ENCODE data around the gene DLG5.

- TF ChIP-seq EP300 (IDR thresholded peaks at IDR 0.05; ENCODE audit: borderline replicate concordance), result no peak
- TF ChIP-seq CREB1 (IDR thresholded peaks at IDR 0.05; ENCODE audit: low read depth), result no peak
- no peak for TF ChIP-seq TAF1 (IDR thresholded peaks at IDR 0.05; ENCODE audit: low read depth)
- TF ChIP-seq, protein P1, sequence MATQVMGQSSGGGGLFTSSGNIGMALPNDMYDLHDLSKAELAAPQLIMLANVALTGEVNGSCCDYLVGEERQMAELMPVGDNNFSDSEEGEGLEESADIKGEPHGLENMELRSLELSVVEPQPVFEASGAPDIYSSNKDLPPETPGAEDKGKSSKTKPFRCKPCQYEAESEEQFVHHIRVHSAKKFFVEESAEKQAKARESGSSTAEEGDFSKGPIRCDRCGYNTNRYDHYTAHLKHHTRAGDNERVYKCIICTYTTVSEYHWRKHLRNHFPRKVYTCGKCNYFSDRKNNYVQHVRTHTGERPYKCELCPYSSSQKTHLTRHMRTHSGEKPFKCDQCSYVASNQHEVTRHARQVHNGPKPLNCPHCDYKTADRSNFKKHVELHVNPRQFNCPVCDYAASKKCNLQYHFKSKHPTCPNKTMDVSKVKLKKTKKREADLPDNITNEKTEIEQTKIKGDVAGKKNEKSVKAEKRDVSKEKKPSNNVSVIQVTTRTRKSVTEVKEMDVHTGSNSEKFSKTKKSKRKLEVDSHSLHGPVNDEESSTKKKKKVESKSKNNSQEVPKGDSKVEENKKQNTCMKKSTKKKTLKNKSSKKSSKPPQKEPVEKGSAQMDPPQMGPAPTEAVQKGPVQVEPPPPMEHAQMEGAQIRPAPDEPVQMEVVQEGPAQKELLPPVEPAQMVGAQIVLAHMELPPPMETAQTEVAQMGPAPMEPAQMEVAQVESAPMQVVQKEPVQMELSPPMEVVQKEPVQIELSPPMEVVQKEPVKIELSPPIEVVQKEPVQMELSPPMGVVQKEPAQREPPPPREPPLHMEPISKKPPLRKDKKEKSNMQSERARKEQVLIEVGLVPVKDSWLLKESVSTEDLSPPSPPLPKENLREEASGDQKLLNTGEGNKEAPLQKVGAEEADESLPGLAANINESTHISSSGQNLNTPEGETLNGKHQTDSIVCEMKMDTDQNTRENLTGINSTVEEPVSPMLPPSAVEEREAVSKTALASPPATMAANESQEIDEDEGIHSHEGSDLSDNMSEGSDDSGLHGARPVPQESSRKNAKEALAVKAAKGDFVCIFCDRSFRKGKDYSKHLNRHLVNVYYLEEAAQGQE (IDR thresholded peaks at IDR 0.05; ENCODE audit: low read depth), result no peak
- no peak for TF ChIP-seq RAD21 (IDR thresholded peaks at IDR 0.05; ENCODE audit: low read depth)
- no peak for TF ChIP-seq TEAD4 (IDR thresholded peaks at IDR 0.05)
- no peak for TF ChIP-seq YY1 (IDR thresholded peaks at IDR 0.05; ENCODE audit: low read depth)
- TF ChIP-seq MAX (IDR thresholded peaks at IDR 0.05), result no peak
- no peak for TF ChIP-seq TCF12 (IDR thresholded peaks at IDR 0.05; ENCODE audit: low read depth)
- no peak for TF ChIP-seq ZBTB7A (IDR thresholded peaks at IDR 0.05; ENCODE audit: low read depth)
- TF ChIP-seq CEBPB (IDR thresholded peaks at IDR 0.05), result no peak
- no peak for TF ChIP-seq NFIC (IDR thresholded peaks at IDR 0.05)
- no peak for TF ChIP-seq EGR1 (IDR thresholded peaks at IDR 0.05)
- TF ChIP-seq FOXM1 (IDR thresholded peaks at IDR 0.05; ENCODE audit: borderline replicate concordance, low read depth), result no peak
These were observed 48.6 kb upstream of the DLG5 start for GRCh38 chr10:77975086-77975666.
